Measurements from ENCODE around the gene EFCAB12. TPM values are rescaled to one million over a fixed set of nuclear protein-coding genes. Genes with fewer than 3 reads are reported as not detected.

EFCAB12 gene
- total RNA-seq, 3 donors from 2014 or later: 0.32 to 1.3 (median 1.0) TPM

DNA sequence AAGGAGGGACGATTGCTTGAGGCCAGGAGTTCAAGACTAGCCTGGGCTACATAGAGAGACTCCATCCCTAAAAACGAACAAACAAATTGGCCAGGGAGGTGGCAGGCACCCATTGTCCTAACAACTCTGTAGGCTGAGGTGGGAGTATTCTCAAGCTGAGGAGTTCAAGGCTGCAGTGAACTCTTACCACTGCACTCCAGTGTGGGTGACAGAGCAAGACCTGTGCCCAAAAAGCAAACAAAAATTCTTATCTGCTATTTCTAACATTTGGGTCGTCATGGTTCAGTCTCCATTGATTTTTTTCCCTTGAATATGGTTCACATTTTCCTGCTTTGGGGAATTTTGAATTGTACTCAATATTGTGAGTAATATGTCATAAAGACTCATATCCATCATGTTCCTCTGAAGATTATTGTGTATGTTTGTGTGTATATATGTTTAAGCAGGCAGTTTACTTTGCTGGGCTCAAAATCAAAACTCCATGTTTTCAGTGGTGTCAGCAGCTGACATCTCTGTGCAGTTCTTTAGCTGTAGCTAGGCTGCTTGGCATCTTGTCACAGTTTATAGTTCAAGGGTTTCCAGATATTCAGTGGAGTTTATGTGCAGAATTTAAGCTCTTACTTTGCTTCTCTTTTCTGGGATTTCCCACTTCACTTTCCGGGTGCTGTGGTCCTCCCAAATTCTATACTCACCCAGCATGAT is 44.8 kb upstream of the EFCAB12 start:
- no peaks in the 10 kb centered on the region for H3K9me3 ChIP-seq
- intact Hi-C loops (cut with DNase I; ENCODE audit: low total_unique reads): no loop called here
- no peaks in the 10 kb centered on the region for H3K36me3 ChIP-seq
- no peak overlapping the region for H3K27ac ChIP-seq
- TF ChIP-seq POLR2AphosphoS5 (IDR thresholded peaks at IDR 0.05) (no peak), POLR2A (IDR thresholded peaks at IDR 0.05) (no peak)
- TF ChIP-seq, protein P1, sequence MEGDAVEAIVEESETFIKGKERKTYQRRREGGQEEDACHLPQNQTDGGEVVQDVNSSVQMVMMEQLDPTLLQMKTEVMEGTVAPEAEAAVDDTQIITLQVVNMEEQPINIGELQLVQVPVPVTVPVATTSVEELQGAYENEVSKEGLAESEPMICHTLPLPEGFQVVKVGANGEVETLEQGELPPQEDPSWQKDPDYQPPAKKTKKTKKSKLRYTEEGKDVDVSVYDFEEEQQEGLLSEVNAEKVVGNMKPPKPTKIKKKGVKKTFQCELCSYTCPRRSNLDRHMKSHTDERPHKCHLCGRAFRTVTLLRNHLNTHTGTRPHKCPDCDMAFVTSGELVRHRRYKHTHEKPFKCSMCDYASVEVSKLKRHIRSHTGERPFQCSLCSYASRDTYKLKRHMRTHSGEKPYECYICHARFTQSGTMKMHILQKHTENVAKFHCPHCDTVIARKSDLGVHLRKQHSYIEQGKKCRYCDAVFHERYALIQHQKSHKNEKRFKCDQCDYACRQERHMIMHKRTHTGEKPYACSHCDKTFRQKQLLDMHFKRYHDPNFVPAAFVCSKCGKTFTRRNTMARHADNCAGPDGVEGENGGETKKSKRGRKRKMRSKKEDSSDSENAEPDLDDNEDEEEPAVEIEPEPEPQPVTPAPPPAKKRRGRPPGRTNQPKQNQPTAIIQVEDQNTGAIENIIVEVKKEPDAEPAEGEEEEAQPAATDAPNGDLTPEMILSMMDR (IDR thresholded peaks at IDR 0.05): no peak
- no peaks in the 10 kb centered on the region for H3K4me1 ChIP-seq
- H3K27me3 ChIP-seq: no peaks in the 10 kb centered on the region
- no peak overlapping the region for H3K4me3 ChIP-seq
- DNase-seq (ENCODE audit: low spot score in 2 of 2): no peak

DNA sequence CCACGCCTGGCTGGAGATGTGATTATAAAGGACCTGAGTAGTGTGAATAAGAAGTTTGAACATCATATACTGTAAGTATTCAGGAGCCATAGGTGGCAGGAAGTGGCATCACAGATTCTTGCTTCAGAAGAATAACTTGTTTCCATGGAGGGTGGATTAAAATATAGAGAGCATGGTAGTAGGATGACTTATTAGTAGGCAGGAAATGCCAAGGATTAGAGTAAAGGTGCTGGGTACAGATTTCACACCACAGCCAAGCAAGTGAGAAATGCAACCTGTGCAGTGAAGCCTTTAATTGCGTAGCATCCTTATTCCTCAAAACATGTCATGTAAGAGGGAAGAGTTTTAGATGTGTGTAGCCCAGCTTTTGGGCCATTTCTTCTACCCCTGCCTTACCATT is 42.4 kb upstream of the EFCAB12 start:
- Histone ChIP-seq H3K9me3 (no peaks in the 10 kb centered on the region), H3K4me3 (no peak overlapping the region), H3K36me3 (no peaks in the 10 kb centered on the region), H3K27me3 (no peaks in the 10 kb centered on the region), H3K27ac (no peak overlapping the region), H3K4me1 (no peaks in the 10 kb centered on the region)
- no peak for DNase-seq (ENCODE audit: low spot score in 2 of 2)
- intact Hi-C loops (cut with DNase I; ENCODE audit: low total_unique reads): no loop called here
- TF ChIP-seq, protein P1 (IDR thresholded peaks at IDR 0.05): no peak
- TF ChIP-seq POLR2AphosphoS5 (IDR thresholded peaks at IDR 0.05): no peak

DNA sequence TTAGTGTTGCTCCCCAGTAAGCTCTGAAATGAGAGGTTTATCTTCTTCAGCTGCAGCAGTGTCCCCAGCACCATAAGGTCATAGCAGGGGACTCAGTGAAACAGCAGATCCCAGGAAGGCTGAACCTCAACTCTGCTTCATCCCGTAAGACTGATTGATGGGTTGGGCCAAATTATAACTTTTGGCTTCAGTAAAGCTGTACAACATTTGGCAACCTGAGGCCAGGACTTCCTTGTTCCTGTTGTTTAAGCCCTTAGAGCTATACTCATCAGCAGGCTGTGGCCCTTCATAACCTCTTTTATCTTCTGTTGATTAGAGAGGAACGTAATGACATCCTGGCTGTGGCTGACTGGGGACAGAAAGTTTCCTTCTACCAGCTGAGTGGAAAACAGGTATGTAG is 40.6 kb upstream of the EFCAB12 start:
- intact Hi-C loops (cut with DNase I; ENCODE audit: low total_unique reads): no loop called here
- H3K4me3 ChIP-seq: no peak overlapping the region
- no peaks in the 10 kb centered on the region for H3K36me3 ChIP-seq
- TF ChIP-seq POLR2A (IDR thresholded peaks at IDR 0.05) (no peak), POLR2AphosphoS5 (IDR thresholded peaks at IDR 0.05) (no peak)
- TF ChIP-seq, protein P1 (IDR thresholded peaks at IDR 0.05): no peak
- no peak for DNase-seq (ENCODE audit: low spot score in 2 of 2)
- no peaks in the 10 kb centered on the region for H3K27me3 ChIP-seq
- no peak overlapping the region for H3K27ac ChIP-seq
- no peaks in the 10 kb centered on the region for H3K9me3 ChIP-seq
- H3K4me1 ChIP-seq: no peaks in the 10 kb centered on the region

DNA sequence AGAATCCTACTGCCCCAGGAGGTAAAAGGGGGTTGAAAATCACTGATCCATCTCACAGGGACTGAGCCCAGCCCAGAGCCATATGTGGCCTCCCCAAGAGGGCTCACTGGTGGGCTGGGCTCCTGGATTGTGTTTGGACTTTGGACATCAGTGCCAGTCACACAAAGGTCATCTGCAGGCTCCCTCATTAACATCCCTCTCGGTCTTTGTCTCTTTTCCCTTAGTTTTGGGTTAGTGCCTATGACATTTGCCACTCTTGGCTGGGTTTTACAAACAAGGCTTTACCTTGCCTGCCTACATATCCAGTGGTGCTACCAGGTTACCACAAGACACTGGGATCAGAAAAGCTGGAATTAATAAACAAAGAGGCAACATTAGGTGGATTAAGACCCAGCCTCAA is 39.5 kb upstream of the EFCAB12 start:
- H3K9me3 ChIP-seq: no peaks in the 10 kb centered on the region
- H3K36me3 ChIP-seq: no peaks in the 10 kb centered on the region
- intact Hi-C loops (cut with DNase I; ENCODE audit: low total_unique reads): no loop called here
- H3K27me3 ChIP-seq: no peaks in the 10 kb centered on the region
- no peak for TF ChIP-seq POLR2AphosphoS5 (IDR thresholded peaks at IDR 0.05)
- TF ChIP-seq POLR2A (IDR thresholded peaks at IDR 0.05): no peak
- TF ChIP-seq, protein P1 (IDR thresholded peaks at IDR 0.05): no peak
- DNase-seq (ENCODE audit: low spot score in 2 of 2): no peak
- no peak overlapping the region for H3K4me3 ChIP-seq
- no peaks in the 10 kb centered on the region for H3K4me1 ChIP-seq
- no peak overlapping the region for H3K27ac ChIP-seq

DNA sequence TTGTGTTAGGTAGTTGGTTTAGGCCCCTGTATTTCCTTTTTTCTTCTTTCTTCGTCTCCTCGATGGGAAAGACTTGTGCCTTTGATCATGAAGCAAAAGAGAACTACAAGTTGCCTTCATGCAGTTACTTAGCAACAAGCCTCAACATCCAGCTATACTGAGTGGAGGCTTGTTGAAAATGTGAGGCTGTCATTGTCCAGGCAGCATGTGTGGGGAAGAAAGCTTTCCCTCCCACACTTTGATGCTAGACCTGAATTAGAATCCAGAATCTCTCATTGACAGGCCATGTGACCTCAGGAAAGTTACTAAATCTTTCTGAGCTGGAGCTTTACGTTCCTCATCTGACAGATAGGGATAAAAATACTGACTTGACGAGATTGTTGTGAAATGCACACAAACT is 35.3 kb upstream of the EFCAB12 start:
- H3K9me3 ChIP-seq: no peaks in the 10 kb centered on the region
- no peaks in the 10 kb centered on the region for H3K36me3 ChIP-seq
- H3K4me1 ChIP-seq: no peaks in the 10 kb centered on the region
- no peak overlapping the region for H3K4me3 ChIP-seq
- TF ChIP-seq POLR2A (IDR thresholded peaks at IDR 0.05): no peak
- TF ChIP-seq POLR2AphosphoS5 (IDR thresholded peaks at IDR 0.05): no peak
- TF ChIP-seq, protein P1 (IDR thresholded peaks at IDR 0.05): no peak
- no peak overlapping the region for H3K27ac ChIP-seq
- no peak for DNase-seq (ENCODE audit: low spot score in 2 of 2)
- H3K27me3 ChIP-seq: no peaks in the 10 kb centered on the region
- intact Hi-C loops (cut with DNase I; ENCODE audit: low total_unique reads): no loop called here
